SK-N-SH treated with all-trans-retinoic acid at 6 μM for 48 hours (cell line): ENCODE results near the gene CDK5RAP2.

Experiments
- ATAC-seq: fragments of 200-7000 bp; cut with Tn5 transposase; 3 replicates; pipeline ENCODE4 v1.9.1; 2020; ENCODE audit warnings: mild to moderate bottlenecking, moderate library complexity
- ARNTL ChIP-seq: fragments of 450-650 bp; formaldehyde crosslinking; IDR thresholded peaks from 2 replicates; pipeline ENCODE4 v1.5.0; 2020; ENCODE audit warnings: low read depth, mild to moderate bottlenecking, moderate library complexity, borderline replicate concordance
- BACH2 ChIP-seq: fragments of 250-450 bp; sonication (Bioruptor Pico); IDR thresholded peaks from 2 replicates; pipeline ENCODE4 v1.9.0; 2021; ENCODE audit warnings: mild to moderate bottlenecking, borderline replicate concordance
- CSDC2 ChIP-seq: fragments of 250-450 bp; sonication (Bioruptor Pico); IDR thresholded peaks from 2 replicates; pipeline ENCODE4 v1.5.0; 2020; ENCODE audit warnings: mild to moderate bottlenecking, moderate library complexity
- ESRRG ChIP-seq: fragments of 250-450 bp; sonication (Bioruptor Pico); IDR thresholded peaks from 2 replicates; pipeline ENCODE4 v1.6.1; 2021; ENCODE audit warnings: mild to moderate bottlenecking
- GLIS3 ChIP-seq: fragments of 250-450 bp; sonication (Bioruptor Pico); IDR thresholded peaks from 2 replicates; pipeline ENCODE4 v1.5.0; 2020; ENCODE audit warnings: mild to moderate bottlenecking, moderate library complexity
- ISL1 ChIP-seq: fragments of 250-450 bp; sonication (Bioruptor Pico); IDR thresholded peaks from 2 replicates; pipeline ENCODE4 v2.1.2; 2022; ENCODE audit warnings: mild to moderate bottlenecking, moderate library complexity
- OSR1 ChIP-seq: fragments of 250-450 bp; sonication (Bioruptor Pico); IDR thresholded peaks from 2 replicates; pipeline ENCODE4 v1.8.0; 2022; ENCODE audit warnings: moderate library complexity, mild to moderate bottlenecking, inconsistent platforms
- RARB ChIP-seq: fragments of 250-450 bp; sonication (Bioruptor Pico); IDR thresholded peaks from 2 replicates; pipeline ENCODE4 v1.8.0; 2021; ENCODE audit warnings: mild to moderate bottlenecking, moderate library complexity
- TOX ChIP-seq: fragments of 250-450 bp; sonication (Bioruptor Pico); IDR thresholded peaks from 2 replicates; pipeline ENCODE4 v1.8.0; 2021; ENCODE audit warnings: mild to moderate bottlenecking, moderate library complexity, borderline replicate concordance
- ZC3H10 ChIP-seq: fragments of 250-450 bp; sonication (Bioruptor Pico); IDR thresholded peaks from 2 replicates; pipeline ENCODE4 v1.5.1; 2021; ENCODE audit warnings: mild to moderate bottlenecking, moderate library complexity
- ZFP3 ChIP-seq: fragments of 250-450 bp; sonication (Bioruptor Pico); IDR thresholded peaks from 2 replicates; pipeline ENCODE4 v1.5.0; 2020; ENCODE audit warnings: mild to moderate bottlenecking, moderate library complexity
- ZFP30 ChIP-seq: fragments of 450-650 bp; formaldehyde crosslinking; IDR thresholded peaks from 2 replicates; pipeline ENCODE4 v1.5.0; 2022; ENCODE audit warnings: mild to moderate bottlenecking, moderate library complexity
- ZNF565 ChIP-seq: fragments of 450-650 bp; formaldehyde crosslinking; conservative IDR thresholded peaks from 2 replicates; pipeline ENCODE4 v1.5.0; 2020; ENCODE audit warnings: low read depth, mild to moderate bottlenecking, moderate library complexity
- ZNF70 ChIP-seq: fragments of 450-650 bp; formaldehyde crosslinking; IDR thresholded peaks from 2 replicates; pipeline ENCODE4 v1.5.0; 2020; ENCODE audit warnings: mild to moderate bottlenecking, moderate library complexity
- ZNF8 ChIP-seq: fragments of 450-650 bp; formaldehyde crosslinking; IDR thresholded peaks from 2 replicates; pipeline ENCODE4 v1.5.0; 2020; ENCODE audit warnings: mild to moderate bottlenecking, moderate library complexity
- TF ChIP-seq, protein P1 (sequence below): fragments of 250-450 bp; sonication (Bioruptor Pico); IDR thresholded peaks from 2 replicates; pipeline ENCODE4 v1.5.1; 2021; ENCODE audit warnings: mild to moderate bottlenecking, moderate library complexity
- TF ChIP-seq, protein P2 (sequence below): fragments of 250-450 bp; sonication (Bioruptor Pico); IDR thresholded peaks from 2 replicates; pipeline ENCODE4 v1.8.0; 2020; ENCODE audit warnings: mild to moderate bottlenecking, moderate library complexity, borderline replicate concordance
- TF ChIP-seq, protein P3 (sequence below): fragments of 250-450 bp; sonication (Bioruptor Pico); IDR thresholded peaks from 2 replicates; pipeline ENCODE4 v1.8.0; 2021; ENCODE audit warnings: low read depth, mild to moderate bottlenecking, moderate library complexity, borderline replicate concordance
- TF ChIP-seq, protein P4 (sequence below): fragments of 250-450 bp; sonication (Bioruptor Pico); IDR thresholded peaks from 2 replicates; pipeline ENCODE4 v1.5.0; 2020; ENCODE audit warnings: mild to moderate bottlenecking, moderate library complexity

The CDK5RAP2 gene

DNA sequence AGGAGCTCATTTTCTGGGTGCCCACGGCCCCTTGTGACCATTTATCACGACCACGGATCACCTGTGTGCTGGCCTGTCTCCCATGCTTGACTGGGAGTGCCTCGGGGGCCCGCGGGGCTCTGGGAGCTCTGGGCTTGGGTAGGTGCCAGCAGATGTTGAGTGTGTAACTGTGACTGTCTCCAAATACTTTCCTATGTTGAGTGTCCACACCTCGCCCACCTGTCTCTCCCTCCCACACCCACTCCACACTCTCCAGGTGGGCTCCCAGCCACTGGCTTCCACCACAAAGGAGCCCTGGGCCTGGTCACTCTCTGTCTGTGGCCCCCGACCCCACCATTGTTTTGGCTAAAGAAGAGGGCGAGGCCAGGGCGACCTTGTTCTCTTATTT, 196.4 kb downstream of the CDK5RAP2 start (continued):
- TF ChIP-seq, protein P1, sequence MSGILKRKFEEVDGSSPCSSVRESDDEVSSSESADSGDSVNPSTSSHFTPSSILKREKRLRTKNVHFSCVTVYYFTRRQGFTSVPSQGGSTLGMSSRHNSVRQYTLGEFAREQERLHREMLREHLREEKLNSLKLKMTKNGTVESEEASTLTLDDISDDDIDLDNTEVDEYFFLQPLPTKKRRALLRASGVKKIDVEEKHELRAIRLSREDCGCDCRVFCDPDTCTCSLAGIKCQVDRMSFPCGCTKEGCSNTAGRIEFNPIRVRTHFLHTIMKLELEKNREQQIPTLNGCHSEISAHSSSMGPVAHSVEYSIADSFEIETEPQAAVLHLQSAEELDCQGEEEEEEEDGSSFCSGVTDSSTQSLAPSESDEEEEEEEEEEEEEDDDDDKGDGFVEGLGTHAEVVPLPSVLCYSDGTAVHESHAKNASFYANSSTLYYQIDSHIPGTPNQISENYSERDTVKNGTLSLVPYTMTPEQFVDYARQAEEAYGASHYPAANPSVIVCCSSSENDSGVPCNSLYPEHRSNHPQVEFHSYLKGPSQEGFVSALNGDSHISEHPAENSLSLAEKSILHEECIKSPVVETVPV (CRISPR knock-in tag) = no peak
- TF ChIP-seq ZNF8 (CRISPR knock-in tag) (no peak), RARB (CRISPR knock-in tag) (no peak), TOX (no peak), ESRRG (CRISPR knock-in tag) (no peak)
- TF ChIP-seq, protein P2, sequence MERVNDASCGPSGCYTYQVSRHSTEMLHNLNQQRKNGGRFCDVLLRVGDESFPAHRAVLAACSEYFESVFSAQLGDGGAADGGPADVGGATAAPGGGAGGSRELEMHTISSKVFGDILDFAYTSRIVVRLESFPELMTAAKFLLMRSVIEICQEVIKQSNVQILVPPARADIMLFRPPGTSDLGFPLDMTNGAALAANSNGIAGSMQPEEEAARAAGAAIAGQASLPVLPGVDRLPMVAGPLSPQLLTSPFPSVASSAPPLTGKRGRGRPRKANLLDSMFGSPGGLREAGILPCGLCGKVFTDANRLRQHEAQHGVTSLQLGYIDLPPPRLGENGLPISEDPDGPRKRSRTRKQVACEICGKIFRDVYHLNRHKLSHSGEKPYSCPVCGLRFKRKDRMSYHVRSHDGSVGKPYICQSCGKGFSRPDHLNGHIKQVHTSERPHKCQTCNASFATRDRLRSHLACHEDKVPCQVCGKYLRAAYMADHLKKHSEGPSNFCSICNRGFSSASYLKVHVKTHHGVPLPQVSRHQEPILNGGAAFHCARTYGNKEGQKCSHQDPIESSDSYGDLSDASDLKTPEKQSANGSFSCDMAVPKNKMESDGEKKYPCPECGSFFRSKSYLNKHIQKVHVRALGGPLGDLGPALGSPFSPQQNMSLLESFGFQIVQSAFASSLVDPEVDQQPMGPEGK (CRISPR knock-in tag) = no peak

DNA sequence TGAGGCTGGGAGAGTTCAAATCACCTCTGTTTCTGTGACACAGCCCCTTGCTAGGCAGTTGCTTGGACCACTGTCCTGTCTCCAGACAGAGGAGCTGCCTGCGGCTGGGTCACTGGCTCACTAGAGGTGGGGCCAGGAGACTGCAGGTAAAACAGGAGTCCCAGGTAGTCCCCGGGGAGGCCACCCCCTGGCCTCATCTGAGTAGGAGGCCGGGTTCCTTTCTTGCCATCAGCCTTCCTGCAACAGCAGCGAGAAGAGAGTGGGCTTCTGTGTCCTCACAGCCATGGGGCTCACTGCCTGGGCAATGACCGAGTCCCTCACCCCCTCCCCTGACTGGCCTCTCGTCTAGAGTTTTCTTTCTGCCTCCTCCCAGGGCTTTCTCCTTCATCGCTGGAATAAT, 197.5 kb downstream of the CDK5RAP2 start:
- no peak for ATAC-seq
- TF ChIP-seq, protein P1 (CRISPR knock-in tag) = no peak
- no peak for TF ChIP-seq ARNTL (CRISPR knock-in tag)
- no peak for TF ChIP-seq ZNF565 (CRISPR knock-in tag)
- no peak for TF ChIP-seq ZFP30 (CRISPR knock-in tag)
- no peak for TF ChIP-seq ZNF70 (CRISPR knock-in tag)
- TF ChIP-seq, protein P3, sequence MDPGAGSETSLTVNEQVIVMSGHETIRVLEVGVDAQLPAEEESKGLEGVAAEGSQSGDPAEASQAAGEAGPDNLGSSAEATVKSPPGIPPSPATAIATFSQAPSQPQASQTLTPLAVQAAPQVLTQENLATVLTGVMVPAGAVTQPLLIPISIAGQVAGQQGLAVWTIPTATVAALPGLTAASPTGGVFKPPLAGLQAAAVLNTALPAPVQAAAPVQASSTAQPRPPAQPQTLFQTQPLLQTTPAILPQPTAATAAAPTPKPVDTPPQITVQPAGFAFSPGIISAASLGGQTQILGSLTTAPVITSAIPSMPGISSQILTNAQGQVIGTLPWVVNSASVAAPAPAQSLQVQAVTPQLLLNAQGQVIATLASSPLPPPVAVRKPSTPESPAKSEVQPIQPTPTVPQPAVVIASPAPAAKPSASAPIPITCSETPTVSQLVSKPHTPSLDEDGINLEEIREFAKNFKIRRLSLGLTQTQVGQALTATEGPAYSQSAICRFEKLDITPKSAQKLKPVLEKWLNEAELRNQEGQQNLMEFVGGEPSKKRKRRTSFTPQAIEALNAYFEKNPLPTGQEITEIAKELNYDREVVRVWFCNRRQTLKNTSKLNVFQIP (CRISPR knock-in tag) = no peak
- TF ChIP-seq, protein P4, sequence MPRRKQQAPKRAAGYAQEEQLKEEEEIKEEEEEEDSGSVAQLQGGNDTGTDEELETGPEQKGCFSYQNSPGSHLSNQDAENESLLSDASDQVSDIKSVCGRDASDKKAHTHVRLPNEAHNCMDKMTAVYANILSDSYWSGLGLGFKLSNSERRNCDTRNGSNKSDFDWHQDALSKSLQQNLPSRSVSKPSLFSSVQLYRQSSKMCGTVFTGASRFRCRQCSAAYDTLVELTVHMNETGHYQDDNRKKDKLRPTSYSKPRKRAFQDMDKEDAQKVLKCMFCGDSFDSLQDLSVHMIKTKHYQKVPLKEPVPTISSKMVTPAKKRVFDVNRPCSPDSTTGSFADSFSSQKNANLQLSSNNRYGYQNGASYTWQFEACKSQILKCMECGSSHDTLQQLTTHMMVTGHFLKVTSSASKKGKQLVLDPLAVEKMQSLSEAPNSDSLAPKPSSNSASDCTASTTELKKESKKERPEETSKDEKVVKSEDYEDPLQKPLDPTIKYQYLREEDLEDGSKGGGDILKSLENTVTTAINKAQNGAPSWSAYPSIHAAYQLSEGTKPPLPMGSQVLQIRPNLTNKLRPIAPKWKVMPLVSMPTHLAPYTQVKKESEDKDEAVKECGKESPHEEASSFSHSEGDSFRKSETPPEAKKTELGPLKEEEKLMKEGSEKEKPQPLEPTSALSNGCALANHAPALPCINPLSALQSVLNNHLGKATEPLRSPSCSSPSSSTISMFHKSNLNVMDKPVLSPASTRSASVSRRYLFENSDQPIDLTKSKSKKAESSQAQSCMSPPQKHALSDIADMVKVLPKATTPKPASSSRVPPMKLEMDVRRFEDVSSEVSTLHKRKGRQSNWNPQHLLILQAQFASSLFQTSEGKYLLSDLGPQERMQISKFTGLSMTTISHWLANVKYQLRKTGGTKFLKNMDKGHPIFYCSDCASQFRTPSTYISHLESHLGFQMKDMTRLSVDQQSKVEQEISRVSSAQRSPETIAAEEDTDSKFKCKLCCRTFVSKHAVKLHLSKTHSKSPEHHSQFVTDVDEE = no peak
- TF ChIP-seq, protein P2 (CRISPR knock-in tag) = no peak
- no peak for TF ChIP-seq ZC3H10 (CRISPR knock-in tag)
- TF ChIP-seq OSR1 = no peak
- TF ChIP-seq GLIS3 = no peak
- no peak for TF ChIP-seq ESRRG (CRISPR knock-in tag)
- no peak for TF ChIP-seq BACH2 (CRISPR knock-in tag)
- TF ChIP-seq ISL1 (CRISPR knock-in tag) = no peak
- TF ChIP-seq ZFP3 (CRISPR knock-in tag) = no peak
- TF ChIP-seq ZNF8 (CRISPR knock-in tag) = no peak
- TF ChIP-seq CSDC2 = no peak

DNA sequence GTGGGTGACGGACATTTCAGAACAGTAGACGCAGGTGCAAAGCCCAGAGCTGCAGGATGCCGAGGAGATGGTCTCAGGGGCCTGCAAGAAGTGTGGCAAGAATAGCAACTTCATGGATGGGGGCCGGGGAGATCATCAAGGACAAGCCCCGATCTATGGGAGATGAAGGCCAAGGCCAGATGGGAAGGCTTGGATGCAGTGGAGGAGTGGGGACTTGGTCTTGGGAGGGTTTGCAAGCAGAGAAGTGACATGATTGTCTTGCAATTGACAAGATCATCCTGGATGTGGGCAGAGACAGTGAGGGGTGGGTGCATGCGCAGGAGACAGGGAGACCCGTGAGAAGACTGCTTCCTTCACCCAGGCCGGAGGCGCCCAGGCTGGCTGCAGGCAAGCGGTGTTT, 198.1 kb downstream of the CDK5RAP2 start:
- ATAC-seq = no peak
- TF ChIP-seq ZC3H10 (CRISPR knock-in tag) (no peak), ESRRG (CRISPR knock-in tag) (no peak), TOX (no peak), ZFP30 (CRISPR knock-in tag) (no peak), BACH2 (CRISPR knock-in tag) (no peak), ARNTL (CRISPR knock-in tag) (no peak)
- TF ChIP-seq, protein P1 (CRISPR knock-in tag) = no peak
- TF ChIP-seq, protein P4 = no peak
- TF ChIP-seq, protein P2 (CRISPR knock-in tag) = no peak
